Brain microvascular endothelial cell (primary cell): ENCODE data around the gene CDC42SE2.

ENCODE experiments used
- DNase-seq: peaks from one replicate; pipeline ENCODE4 v3.0.0-alpha.2; 2020
- H3K27ac ChIP-seq: fragments of 250-450 bp; sonication (Bioruptor Pico); 2 replicates; pipeline ENCODE4 v1.5.1; 2020; ENCODE audit warnings: mild to moderate bottlenecking, moderate library complexity
- H3K27me3 ChIP-seq: fragments of 250-450 bp; sonication (Bioruptor Pico); replicated peaks from 2 replicates; pipeline ENCODE4 v1.5.1; 2020; ENCODE audit warnings: mild to moderate bottlenecking
- H3K36me3 ChIP-seq: fragments of 250-450 bp; sonication (Bioruptor Pico); replicated peaks from 2 replicates; pipeline ENCODE4 v1.5.1; 2020; ENCODE audit warnings: mild to moderate bottlenecking
- H3K4me3 ChIP-seq: 2 replicates; pipeline ENCODE4 v1.5.1; 2011; ENCODE audit warnings: low read depth, mild to moderate bottlenecking, control low read depth, low read length, moderate library complexity
- in situ Hi-C: cut with HindIII; loops from 2 replicates; pipeline ENCODE4 v1.10.0; 2017; ENCODE audit warnings: low sequenced_read_pairs, low pct_ligation_motif_present
- TF ChIP-seq, protein P1 (sequence below): IDR thresholded peaks from 2 replicates; pipeline ENCODE4 v1.5.1; 2011; ENCODE audit warnings: low read depth, mild to moderate bottlenecking, moderate library complexity, low read length, control low read depth, inconsistent platforms; ENCODE audit errors: missing control alignments

The CDC42SE2 gene

GRCh38 chr5:131263648-131264450, at the start of gene CDC42SE2:
CDC42SE2 (plus strand) TSS chr5:131264053; CDS start chr5:131359494, 95,441 bp downstream.
- in situ Hi-C loops = no loop called here
- TF ChIP-seq, protein P1, sequence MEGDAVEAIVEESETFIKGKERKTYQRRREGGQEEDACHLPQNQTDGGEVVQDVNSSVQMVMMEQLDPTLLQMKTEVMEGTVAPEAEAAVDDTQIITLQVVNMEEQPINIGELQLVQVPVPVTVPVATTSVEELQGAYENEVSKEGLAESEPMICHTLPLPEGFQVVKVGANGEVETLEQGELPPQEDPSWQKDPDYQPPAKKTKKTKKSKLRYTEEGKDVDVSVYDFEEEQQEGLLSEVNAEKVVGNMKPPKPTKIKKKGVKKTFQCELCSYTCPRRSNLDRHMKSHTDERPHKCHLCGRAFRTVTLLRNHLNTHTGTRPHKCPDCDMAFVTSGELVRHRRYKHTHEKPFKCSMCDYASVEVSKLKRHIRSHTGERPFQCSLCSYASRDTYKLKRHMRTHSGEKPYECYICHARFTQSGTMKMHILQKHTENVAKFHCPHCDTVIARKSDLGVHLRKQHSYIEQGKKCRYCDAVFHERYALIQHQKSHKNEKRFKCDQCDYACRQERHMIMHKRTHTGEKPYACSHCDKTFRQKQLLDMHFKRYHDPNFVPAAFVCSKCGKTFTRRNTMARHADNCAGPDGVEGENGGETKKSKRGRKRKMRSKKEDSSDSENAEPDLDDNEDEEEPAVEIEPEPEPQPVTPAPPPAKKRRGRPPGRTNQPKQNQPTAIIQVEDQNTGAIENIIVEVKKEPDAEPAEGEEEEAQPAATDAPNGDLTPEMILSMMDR = no peak
- Histone ChIP-seq H3K4me3 (peak within 1 kb of the TSS; percentile 91), H3K27ac (peak within 1 kb of the TSS; percentile 69), H3K27me3 (no peaks in the 10 kb centered on the region), H3K36me3 (no peaks in the 10 kb centered on the region)
- peak; percentile 53 for DNase-seq

DNA sequence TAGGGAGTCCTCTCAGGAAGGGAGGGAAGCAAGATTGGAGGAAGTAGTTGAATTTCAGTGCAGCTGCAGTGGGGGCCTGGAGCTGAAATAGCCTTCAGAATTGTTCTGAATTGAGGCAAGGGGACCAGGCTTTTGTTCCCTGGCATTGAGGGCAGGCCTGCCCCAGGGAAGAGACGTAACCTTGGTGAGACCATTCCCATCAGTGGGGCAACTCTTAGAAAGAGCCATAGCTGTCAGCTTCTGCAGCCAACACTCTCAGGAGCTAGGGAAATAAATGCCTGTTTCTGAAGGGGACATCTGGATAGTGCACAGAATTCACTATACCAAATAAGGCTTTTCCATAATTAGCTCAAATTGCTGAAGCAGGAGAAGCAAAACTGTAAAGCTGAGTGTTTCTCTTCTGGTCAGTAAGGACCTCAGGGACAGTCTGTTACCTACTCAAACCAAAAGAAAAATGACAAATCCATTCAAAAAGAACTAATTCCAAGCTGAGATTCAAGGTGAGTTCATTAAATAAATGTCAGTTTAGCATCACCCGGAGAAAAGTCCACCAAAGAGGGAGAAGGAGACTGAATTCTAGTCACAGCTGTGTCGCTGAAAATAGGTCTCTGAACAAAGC, 49.1 kb upstream of the CDC42SE2 start:
- H3K4me3 ChIP-seq = no peak overlapping the region
- in situ Hi-C loops = no loop called here
- TF ChIP-seq, protein P1 = no peak
- no peaks in the 10 kb centered on the region for H3K27me3 ChIP-seq
- no peak for DNase-seq
- no peaks in the 10 kb centered on the region for H3K36me3 ChIP-seq
- no peak overlapping the region for H3K27ac ChIP-seq

GRCh38 chr5:131217791-131218190, 46.1 kb upstream of the CDC42SE2 start:
- Histone ChIP-seq H3K27me3 (no peaks in the 10 kb centered on the region), H3K4me3 (no peak overlapping the region), H3K27ac (no peak overlapping the region), H3K36me3 (no peaks in the 10 kb centered on the region)
- TF ChIP-seq, protein P1 = no peak
- in situ Hi-C loops = no loop called here
- DNase-seq = no peak

DNA sequence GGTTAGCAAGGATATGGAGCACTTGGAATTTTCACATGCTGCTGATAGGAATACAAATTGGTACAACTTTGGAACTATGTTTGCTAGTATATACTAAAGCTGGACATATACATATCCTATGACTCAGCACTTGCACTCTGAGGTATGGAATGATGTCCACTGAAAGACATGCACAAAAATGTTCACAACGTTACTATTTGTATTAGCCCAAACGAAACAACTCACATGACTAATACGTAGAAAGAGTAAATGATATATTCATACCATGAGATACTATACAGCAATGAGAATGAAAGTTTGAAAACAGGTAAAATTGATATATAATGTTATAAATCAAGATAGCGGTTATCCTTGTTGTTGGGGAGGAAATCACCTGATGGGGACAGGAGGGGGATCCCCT, 45.5 kb upstream of the CDC42SE2 start:
- Histone ChIP-seq H3K36me3 (no peaks in the 10 kb centered on the region), H3K27me3 (no peaks in the 10 kb centered on the region), H3K4me3 (no peak overlapping the region), H3K27ac (peak overlapping the region; percentile 61)
- peak; percentile 61 for DNase-seq
- in situ Hi-C loops = no loop called here
- TF ChIP-seq, protein P1 = no peak

GRCh38 chr5:131220566-131220965, 43.3 kb upstream of the CDC42SE2 start:
- TF ChIP-seq, protein P1 = no peak
- no peak for DNase-seq
- Histone ChIP-seq H3K4me3 (no peak overlapping the region), H3K36me3 (no peaks in the 10 kb centered on the region), H3K27ac (no peak overlapping the region), H3K27me3 (no peaks in the 10 kb centered on the region)
- in situ Hi-C loops = no loop called here
